Measurements from ENCODE around the gene ARHGAP27.
"Not testable (repeated sequence)": the region's sequence is repeated elsewhere in the genome, so short reads cannot be mapped to it uniquely, and the experiment has no call there.

ARHGAP27 gene

DNA sequence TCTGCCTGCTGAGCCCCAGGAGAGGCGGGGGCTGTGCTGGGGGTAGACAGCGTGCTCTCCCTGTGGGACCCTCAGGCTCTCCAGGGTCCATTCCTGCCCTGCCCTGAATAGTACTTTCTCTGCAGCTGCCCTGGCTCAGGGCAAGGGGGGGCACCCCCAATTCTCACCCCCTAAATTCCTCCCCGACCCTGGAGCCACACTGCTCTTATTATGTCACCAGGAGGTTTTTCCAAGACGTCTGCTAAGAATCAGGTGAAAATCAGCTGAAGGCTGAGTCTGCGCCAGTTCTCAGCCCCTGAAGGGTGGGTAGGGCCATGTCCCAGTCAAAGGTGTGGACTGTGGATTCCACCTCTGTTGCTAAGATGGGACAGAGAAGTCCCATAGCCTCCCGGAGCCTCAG, 66.0 kb downstream of the ARHGAP27 start:
- no peak overlapping the region for H3K4me3 ChIP-seq (ENCODE audit: low read depth, low read length)

- H3K4me3 ChIP-seq (ENCODE audit: low read depth, low read length) = no peak overlapping the region
Measured at GRCh38 chr17:45366049-45366448, 66.6 kb downstream of the ARHGAP27 start.

GRCh38 chr17:45364531-45365390, 67.9 kb downstream of the ARHGAP27 start:
- H3K4me3 ChIP-seq (ENCODE audit: low read depth, low read length) = no peak overlapping the region

DNA sequence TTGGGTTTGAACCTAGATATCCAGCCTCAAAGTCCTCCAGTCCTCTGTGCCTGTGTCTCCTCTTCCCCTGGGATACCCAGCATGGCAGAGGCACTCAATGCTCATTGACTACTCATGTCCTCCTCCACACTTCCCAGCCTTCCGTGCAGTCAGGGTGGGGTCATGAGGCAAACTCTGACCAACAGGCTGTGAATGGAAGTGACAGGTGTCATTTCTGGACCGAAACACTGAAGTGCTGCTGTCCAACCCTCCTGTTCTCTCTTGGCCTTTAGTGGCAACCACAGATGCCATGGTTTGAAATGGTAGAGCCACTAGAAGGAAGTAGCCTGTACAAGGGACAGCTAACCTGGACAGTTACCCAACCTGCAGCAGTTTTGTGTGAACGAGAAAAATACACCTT, 69.2 kb downstream of the ARHGAP27 start:
- no peak overlapping the region for H3K4me3 ChIP-seq (ENCODE audit: low read depth, low read length)

DNA sequence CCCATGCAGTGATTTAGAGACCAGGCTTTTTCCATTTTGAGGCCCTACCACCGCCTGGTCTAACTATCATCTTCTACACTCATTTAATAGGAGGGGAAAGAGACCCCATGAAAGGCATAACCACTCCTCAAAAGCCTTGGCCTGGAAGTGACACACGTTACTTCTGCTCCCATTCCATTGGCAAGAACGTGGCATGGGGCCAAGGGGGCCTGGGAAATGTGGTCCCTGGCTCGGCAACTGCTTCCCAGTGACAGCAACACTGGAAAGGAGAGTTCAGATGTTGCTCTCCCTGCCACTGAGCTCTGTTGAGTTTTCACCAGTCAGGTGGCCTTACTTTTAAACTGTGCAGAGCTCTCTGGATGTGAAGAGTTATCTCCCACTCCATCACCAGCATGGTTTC, 70.7 kb downstream of the ARHGAP27 start:
- no peak overlapping the region for H3K4me3 ChIP-seq (ENCODE audit: low read depth, low read length)

DNA sequence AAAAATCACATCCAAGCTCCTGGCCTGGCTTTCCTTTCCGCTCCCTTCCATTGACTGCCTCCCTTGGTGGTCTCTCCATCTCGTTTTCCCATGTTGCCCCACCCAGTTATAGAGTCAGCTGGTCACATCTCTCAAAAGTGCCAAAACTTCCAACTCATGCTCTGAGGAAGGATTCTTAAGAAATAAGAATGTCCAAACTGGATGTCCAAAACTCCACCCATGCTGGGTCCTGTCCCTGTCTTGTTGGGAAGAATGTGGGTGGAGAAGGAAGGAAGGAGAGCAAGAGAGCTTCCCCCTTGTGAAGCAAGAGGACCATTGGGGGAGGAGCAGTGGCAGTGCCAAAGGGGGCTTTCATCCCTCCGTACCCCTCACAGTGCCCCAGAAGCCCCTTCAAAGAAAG, 71.2 kb downstream of the ARHGAP27 start:
- no peak overlapping the region for H3K4me3 ChIP-seq (ENCODE audit: low read depth, low read length)

DNA sequence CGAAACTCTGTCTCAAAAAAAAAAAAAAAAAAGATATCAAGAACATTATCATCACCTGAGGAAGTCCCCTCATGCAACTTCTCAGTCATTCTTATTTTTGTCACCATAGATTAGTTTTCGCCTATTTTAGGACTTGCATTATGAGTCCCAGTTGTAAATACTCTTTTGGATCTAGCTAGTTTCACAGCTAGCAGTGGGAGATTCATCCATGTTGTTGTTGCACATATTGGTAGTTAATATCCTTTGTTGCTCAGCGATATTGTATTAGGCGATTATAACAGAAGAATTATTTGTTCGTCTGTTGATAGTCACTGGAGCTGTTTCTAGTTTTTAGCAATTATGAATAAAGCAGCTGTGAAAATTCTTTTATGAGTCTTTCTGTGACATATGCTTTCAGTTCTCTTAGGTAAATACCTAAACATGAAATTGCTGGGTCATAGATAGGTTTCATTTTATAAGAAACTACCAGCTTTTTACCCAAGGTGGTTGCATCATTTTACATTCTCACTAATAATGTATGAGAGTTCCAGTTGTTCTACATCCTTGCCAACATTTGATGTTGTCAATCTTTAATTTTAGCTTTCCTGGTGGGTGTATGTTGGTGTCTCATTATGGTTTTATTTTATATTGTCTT, 75.2 kb downstream of the ARHGAP27 start:
- H3K4me3 ChIP-seq (ENCODE audit: low read depth, low read length) = no peak overlapping the region

- H3K4me3 ChIP-seq (ENCODE audit: low read depth, low read length) = no peak overlapping the region
Measured at GRCh38 chr17:45355087-45355486, 77.6 kb downstream of the ARHGAP27 start.

GRCh38 chr17:45353043-45353442, 79.6 kb downstream of the ARHGAP27 start:
- no peak overlapping the region for H3K4me3 ChIP-seq (ENCODE audit: low read depth, low read length)

DNA sequence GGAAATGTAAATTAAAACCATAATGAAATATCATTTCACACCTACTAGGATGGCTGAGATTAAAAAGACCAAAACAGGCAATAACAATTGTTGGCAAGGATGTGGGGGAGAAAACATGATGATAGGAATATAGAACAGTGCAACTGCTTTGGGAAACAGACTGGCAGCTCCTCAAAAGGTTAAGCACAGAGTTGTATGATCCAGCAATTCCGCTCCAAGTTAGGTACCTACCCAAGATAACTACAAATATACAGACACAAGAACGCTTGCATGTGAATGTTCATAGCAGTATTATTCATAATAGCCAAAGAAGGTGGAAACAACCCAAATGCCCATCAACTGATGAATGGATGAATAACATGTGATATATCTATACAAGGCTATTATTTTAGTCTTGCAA, 80.8 kb downstream of the ARHGAP27 start:
- H3K4me3 ChIP-seq (ENCODE audit: low read depth, low read length) = no peak overlapping the region

- H3K4me3 ChIP-seq (ENCODE audit: low read depth, low read length) = no peak overlapping the region
Measured at GRCh38 chr17:45347444-45347843, 85.2 kb downstream of the ARHGAP27 start.

DNA sequence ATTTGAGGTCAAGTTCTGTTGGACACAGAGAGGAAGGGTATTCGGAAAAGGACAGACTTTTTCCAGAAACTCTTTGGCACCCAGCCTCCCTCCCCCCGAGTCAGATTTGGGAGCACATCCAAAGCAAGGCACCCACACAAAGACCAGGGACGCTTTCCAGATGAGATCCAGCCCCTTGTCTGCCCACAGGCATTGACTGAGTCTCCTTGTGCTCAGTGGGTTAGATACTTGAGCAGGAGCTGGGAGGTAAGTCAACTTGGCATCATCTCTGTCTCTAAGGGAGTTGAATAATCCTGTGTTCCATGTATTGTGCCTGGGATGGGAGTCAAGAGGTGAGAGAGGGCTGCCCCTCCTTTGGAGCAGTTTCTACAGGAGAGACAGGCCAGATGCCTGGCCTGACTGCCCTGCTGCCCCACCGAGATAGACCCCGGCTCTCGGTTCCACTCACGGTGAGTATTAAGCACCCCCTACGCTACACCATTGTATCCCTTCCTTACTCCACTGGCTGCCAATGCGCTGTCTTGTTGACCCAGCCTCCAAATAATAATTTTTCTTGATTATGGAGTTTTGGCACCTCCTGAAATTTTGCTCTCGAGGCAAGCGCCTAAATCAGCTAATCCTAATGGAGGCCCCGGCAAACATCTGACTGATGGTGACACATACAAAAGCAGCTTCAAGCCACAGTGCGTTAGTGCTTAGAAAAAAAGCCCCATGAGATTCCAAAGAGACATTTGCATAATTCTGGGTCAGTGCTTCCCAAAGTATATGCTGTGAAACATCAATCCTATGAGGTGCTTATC, 86.3 kb downstream of the ARHGAP27 start:
- no peak overlapping the region for H3K4me3 ChIP-seq (ENCODE audit: low read depth, low read length)

GRCh38 chr17:45345554-45346215, 87.0 kb downstream of the ARHGAP27 start:
- H3K4me3 ChIP-seq (ENCODE audit: low read depth, low read length) = no peak overlapping the region

DNA sequence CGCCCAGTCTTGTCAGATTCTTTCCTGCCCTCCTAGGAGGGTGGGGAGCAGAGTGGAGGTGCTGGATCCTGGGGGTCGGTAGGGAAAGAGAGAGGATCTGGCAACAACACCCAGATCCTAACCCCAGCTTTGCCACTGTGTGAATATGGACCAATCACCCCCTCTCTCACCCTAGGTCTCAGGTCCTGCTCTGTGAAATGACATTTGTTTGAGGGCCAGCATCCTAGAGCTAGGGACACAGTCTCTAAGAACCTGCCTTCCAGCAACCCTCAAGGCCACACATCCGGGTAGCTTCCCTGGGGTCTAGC, 87.5 kb downstream of the ARHGAP27 start:
- H3K4me3 ChIP-seq (ENCODE audit: low read depth, low read length) = no peak overlapping the region

DNA sequence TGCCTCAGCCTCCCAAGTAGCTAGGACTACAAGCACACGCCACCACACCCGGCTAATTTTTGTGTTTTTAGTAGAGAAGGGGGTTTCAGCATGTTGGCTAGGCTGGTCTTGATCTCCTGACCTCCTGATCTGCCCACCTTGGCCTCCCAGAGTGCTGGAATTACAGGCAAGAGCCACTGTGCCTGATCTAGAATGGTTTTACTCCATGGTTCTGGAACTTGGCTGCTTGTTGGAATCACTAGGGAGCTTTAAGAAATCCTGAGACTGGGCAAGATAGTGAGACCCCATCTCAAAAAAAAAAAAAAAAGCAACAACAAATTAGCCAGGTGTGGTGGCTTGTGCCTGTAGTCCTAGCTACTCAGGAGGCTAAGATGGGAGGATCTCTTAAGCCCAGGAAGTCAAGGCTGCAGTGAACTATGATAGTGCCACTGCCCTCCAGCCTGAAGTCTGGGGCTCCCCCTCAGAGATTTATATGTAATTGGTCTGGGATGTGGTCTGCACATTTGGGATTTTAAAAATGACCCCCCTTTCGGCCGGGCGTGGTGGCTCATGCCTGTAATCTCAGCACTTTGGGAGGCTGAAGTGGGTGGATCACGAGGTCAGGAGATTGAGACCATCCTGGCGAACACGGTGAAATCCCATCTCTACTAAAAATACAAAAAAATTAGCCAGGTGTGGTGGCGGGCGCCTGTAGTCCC, 88.6 kb downstream of the ARHGAP27 start:
- H3K4me3 ChIP-seq (ENCODE audit: low read depth, low read length) = not testable (repeated sequence)

Measured in iPS-11a (cell line).